ENCODE data around the gene ZNF79.

ZNF79 gene

GRCh38 chr9:127449332-127449966 lies 25.3 kb downstream of the ZNF79 start:
- TF ChIP-seq ZNF384 (IDR thresholded peaks at IDR 0.05) (no peak), FOXK2 (IDR thresholded peaks at IDR 0.05) (no peak), SUZ12 (IDR thresholded peaks at IDR 0.05) (no peak), HDGF (IDR thresholded peaks at IDR 0.05; ENCODE audit: borderline replicate concordance) (no peak), ARNT (IDR thresholded peaks at IDR 0.05) (no peak), TARDBP (IDR thresholded peaks at IDR 0.05) (no peak), ELF4 (IDR thresholded peaks at IDR 0.05) (no peak), FOXA1 (IDR thresholded peaks at IDR 0.05) (no peak), NFRKB (IDR thresholded peaks at IDR 0.05) (no peak), BHLHE40 (IDR thresholded peaks at IDR 0.05; ENCODE audit: borderline replicate concordance) (no peak), FOXM1 (IDR thresholded peaks at IDR 0.05; ENCODE audit: borderline replicate concordance) (no peak)
- TF ChIP-seq, protein P1, sequence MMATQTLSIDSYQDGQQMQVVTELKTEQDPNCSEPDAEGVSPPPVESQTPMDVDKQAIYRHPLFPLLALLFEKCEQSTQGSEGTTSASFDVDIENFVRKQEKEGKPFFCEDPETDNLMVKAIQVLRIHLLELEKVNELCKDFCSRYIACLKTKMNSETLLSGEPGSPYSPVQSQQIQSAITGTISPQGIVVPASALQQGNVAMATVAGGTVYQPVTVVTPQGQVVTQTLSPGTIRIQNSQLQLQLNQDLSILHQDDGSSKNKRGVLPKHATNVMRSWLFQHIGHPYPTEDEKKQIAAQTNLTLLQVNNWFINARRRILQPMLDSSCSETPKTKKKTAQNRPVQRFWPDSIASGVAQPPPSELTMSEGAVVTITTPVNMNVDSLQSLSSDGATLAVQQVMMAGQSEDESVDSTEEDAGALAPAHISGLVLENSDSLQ (IDR thresholded peaks at IDR 0.05), result no peak
- ChIA-PET CTCF (no interaction called here), POLR2A (interaction anchor here (1.1 to 1.5 kb wide), 3 partner anchors 16 to 26 kb away, joined by 3 to 8 read pairs (median 4); partner anchors contain the start of gene ZNF79)
- no peak for DNase-seq (ENCODE audit: extremely low spot score)

DNA sequence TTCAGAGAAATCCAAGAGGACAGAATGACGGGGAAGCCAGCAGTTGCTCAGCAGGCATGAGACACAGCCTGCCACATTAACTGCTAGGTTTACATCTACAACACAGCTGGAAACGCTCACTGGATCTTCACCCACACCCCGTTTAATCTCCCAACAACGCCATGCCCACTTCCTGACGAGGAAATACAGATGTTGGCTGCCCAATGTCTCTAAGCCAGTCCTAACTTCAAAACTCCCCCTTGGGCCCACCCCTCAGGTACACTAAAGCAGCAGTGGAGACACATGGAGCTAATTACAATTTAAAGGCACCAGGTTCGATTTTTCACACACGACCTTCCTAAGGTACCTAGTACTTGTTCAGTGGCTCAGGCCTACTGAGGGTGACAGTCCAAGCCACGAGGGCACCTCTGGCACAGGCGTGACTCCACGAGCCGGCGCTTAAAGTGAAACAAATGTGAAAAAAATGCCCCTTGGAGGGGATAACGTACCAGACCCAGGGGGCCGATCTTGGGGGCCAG lies 26.1 kb downstream of the ZNF79 start:
- ChIA-PET POLR2A (interaction anchor here (1.0 to 1.5 kb wide), 7 partner anchors 11 to 378 kb away, joined by 3 to 9 read pairs (median 4); partner anchors contain the start of gene ZNF79), CTCF (no interaction called here)
- no peak for DNase-seq (ENCODE audit: extremely low spot score)
- TF ChIP-seq FOXK2 (IDR thresholded peaks at IDR 0.05) (no peak), ZNF384 (IDR thresholded peaks at IDR 0.05) (no peak), SP1 (IDR thresholded peaks at IDR 0.05) (no peak), CTBP1 (IDR thresholded peaks at IDR 0.05; ENCODE audit: borderline replicate concordance) (no peak), ARNT (IDR thresholded peaks at IDR 0.05) (no peak), ELF4 (IDR thresholded peaks at IDR 0.05) (no peak), L3MBTL2 (conservative IDR thresholded peaks at IDR 0.05) (no peak), LEF1 (IDR thresholded peaks at IDR 0.05; ENCODE audit: borderline replicate concordance) (no peak), FOXM1 (IDR thresholded peaks at IDR 0.05; ENCODE audit: borderline replicate concordance) (no peak), FOXA1 (IDR thresholded peaks at IDR 0.05) (no peak), HDGF (IDR thresholded peaks at IDR 0.05; ENCODE audit: borderline replicate concordance) (no peak), NFRKB (IDR thresholded peaks at IDR 0.05) (no peak), SUZ12 (IDR thresholded peaks at IDR 0.05) (no peak), TARDBP (IDR thresholded peaks at IDR 0.05) (no peak), BHLHE40 (IDR thresholded peaks at IDR 0.05; ENCODE audit: borderline replicate concordance) (no peak)
- TF ChIP-seq, protein P1 (IDR thresholded peaks at IDR 0.05), result no peak

GRCh38 chr9:127450830-127451607 lies 26.8 kb downstream of the ZNF79 start, which contains the start of the genes LRSAM1 and RPL12:
TSS of gene LRSAM1 (plus strand) at chr9:127451510. CDS start at chr9:127454528, 3,018 bp downstream.
TSS of gene RPL12 (minus strand) at chr9:127451406. CDS start at chr9:127451317, 89 bp downstream.
- POLR2A ChIA-PET, result interaction anchor here (0.5 to 1.8 kb wide), 15 partner anchors 10 to 537 kb away, joined by 3 to 9 read pairs (median 3); partner anchors contain the start of genes RALGPS1 and ZNF79
- CTCF ChIA-PET, result no interaction called here
- TF ChIP-seq L3MBTL2 (conservative IDR thresholded peaks at IDR 0.05), result 0 out of 2 replicates have a peak, but pooled peaks have one; percentile 11
- TF ChIP-seq, protein P1 (IDR thresholded peaks at IDR 0.05), result no peak
- TF ChIP-seq BHLHE40 (IDR thresholded peaks at IDR 0.05; ENCODE audit: borderline replicate concordance), result no peak
- TF ChIP-seq SUZ12 (IDR thresholded peaks at IDR 0.05), result no peak
- TF ChIP-seq FOXM1 (IDR thresholded peaks at IDR 0.05; ENCODE audit: borderline replicate concordance), result no peak
- peak; percentile 52; the same call in 1 of the 2 replicates for TF ChIP-seq CTBP1 (IDR thresholded peaks at IDR 0.05; ENCODE audit: borderline replicate concordance)
- TF ChIP-seq NFRKB (IDR thresholded peaks at IDR 0.05), result peak; percentile 67
- no peak for TF ChIP-seq TARDBP (IDR thresholded peaks at IDR 0.05)
- peak; percentile 99 for TF ChIP-seq ELF4 (IDR thresholded peaks at IDR 0.05)
- TF ChIP-seq ZNF384 (IDR thresholded peaks at IDR 0.05), result no peak
- no peak for TF ChIP-seq FOXK2 (IDR thresholded peaks at IDR 0.05)
- no peak for TF ChIP-seq FOXA1 (IDR thresholded peaks at IDR 0.05)
- TF ChIP-seq ARNT (IDR thresholded peaks at IDR 0.05), result peak; percentile 10; the same call in 1 of the 2 replicates
- no peak for TF ChIP-seq HDGF (IDR thresholded peaks at IDR 0.05; ENCODE audit: borderline replicate concordance)
- TF ChIP-seq LEF1 (IDR thresholded peaks at IDR 0.05; ENCODE audit: borderline replicate concordance), result peak; percentile 90
- TF ChIP-seq SP1 (IDR thresholded peaks at IDR 0.05), result peak; percentile 90
- DNase-seq (ENCODE audit: extremely low spot score), result peak; percentile 95

DNA sequence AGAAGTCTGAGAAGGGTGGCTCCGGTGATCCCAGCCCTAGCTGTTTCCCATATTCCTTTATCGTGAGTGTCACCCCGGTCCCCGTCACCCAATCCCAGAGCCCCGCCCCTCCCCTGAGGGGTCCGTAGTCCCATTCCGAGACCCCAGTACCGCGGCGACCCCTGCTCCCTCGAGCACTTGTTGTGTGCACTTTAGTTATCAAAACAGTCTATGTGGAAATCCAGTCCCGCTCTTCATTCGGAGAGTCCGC lies 27.4 kb downstream of the ZNF79 start:
- CTCF ChIA-PET, result no interaction called here
- POLR2A ChIA-PET, result interaction anchor here (0.5 to 1.8 kb wide), 11 partner anchors 12 to 537 kb away, joined by 3 to 9 read pairs (median 3); partner anchors contain the start of genes RALGPS1 and ZNF79
- TF ChIP-seq FOXK2 (IDR thresholded peaks at IDR 0.05) (no peak), BHLHE40 (IDR thresholded peaks at IDR 0.05; ENCODE audit: borderline replicate concordance) (no peak)
- DNase-seq (ENCODE audit: extremely low spot score), result no peak

DNA sequence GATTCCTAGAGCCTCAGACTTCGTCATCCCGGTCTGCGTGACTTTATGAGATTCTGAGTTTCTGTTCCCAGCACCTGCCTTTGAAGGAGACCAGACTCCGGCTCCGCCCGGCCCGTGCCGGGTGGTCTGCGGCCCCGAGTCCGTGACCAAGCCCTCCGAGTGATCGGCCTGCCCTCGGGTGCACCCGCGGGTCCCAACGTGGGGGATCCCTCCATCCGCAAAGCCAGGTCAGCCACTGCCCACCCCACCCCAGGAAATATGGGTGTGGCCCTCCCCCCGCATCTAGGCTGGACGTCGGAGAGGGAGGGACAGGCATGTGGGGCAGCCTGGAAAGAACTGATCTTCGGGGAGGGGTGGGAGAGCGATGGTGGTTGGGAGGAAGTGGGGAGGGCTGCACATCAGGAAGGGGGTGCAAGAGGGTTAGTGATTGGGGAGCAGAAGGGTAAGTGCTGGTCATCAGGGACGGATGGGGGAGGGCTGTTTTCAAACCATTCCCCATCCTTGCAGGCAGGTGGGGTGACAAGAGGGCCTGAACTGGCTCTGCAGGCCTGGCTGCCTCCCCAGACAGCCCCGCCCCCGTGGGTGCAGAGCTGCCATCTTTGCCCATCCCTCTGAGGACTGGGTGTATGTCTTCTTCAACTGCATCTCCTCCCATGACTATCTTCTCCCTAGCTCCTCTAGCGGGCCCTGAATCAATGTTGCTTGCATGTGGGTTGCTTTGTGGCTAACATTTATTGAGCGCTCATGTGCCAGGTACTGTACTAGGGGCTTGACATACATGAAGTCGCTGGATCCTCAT lies 27.9 kb downstream of the ZNF79 start:
- peak; percentile 66 for DNase-seq (ENCODE audit: extremely low spot score)
- ChIA-PET POLR2A (interaction anchor here (0.5 to 1.8 kb wide), 11 partner anchors 12 to 538 kb away, joined by 3 to 9 read pairs (median 3); partner anchors contain the start of genes RALGPS1, SLC2A8 and ZNF79), CTCF (no interaction called here)
- no peak for TF ChIP-seq SP1 (IDR thresholded peaks at IDR 0.05)
- TF ChIP-seq ZNF384 (IDR thresholded peaks at IDR 0.05), result no peak
- peak; percentile 46; the same call in 1 of the 2 replicates for TF ChIP-seq L3MBTL2 (conservative IDR thresholded peaks at IDR 0.05)
- TF ChIP-seq ELF4 (IDR thresholded peaks at IDR 0.05), result no peak

Measured in HEK293T (cell line).